Activated T-cell treated with anti-CD3 and anti-CD28 coated beads for 4 hours (primary cell): ENCODE results near the gene ESR1.
"Not testable (repeated sequence)": the region's sequence is repeated elsewhere in the genome, so short reads cannot be mapped to it uniquely, and the experiment has no call there.

Experiments
- DNase-seq: peaks from one replicate; pipeline ENCODE4 v3.0.0-alpha.2; 2020

Gene ESR1

GRCh38 chr6:151998784-151999183, 191.3 kb downstream of the ESR1 start:
- no peak for DNase-seq

DNA sequence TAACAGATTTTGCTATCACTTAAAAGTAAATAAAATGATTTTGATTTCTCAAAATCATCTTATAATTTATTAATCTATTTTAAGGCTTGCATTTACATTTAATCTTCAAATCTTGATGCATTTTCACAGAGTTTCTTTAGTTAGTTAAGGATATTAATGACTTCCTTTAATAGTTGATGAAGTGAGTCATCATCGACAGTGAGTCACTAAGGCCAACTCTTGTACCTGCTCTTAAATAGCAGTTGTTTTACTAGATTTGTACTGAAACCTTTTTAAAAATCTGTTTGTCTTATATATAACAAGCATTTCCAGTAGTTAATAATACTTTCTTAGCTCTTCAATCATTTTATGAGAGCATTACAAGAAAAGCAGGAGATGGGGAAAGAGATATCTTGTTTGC, 191.7 kb downstream of the ESR1 start:
- DNase-seq = no peak

GRCh38 chr6:152001408-152001807, 193.9 kb downstream of the ESR1 start:
- no peak for DNase-seq

- DNase-seq = no peak
These were observed 194.8 kb downstream of the ESR1 start for GRCh38 chr6:152002306-152002705.

DNA sequence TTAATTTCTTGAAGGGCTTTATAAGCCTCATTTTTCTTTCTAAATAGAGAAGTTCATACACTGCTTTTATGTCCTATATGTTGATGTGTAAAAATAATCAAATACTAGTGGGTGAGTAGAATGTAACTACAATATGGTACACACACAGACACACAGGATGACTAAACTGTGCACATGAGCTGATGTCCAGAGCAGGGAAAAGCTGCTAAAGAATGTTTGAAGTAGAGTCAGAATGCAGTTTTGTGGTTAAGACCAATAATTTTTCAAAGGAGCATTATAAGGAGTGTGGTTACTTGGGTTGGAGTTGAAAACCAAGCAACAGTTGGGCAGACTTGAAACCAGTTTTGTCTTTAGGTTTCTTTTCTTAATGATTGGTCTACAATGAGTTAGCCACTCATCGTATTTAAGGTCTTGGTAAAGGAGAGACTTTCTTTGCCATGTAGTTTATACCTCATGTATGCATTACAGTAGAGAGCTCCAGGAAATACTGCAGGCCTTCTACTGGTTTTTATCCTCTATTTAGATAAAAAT, 196.6 kb downstream of the ESR1 start:
- no peak for DNase-seq

DNA sequence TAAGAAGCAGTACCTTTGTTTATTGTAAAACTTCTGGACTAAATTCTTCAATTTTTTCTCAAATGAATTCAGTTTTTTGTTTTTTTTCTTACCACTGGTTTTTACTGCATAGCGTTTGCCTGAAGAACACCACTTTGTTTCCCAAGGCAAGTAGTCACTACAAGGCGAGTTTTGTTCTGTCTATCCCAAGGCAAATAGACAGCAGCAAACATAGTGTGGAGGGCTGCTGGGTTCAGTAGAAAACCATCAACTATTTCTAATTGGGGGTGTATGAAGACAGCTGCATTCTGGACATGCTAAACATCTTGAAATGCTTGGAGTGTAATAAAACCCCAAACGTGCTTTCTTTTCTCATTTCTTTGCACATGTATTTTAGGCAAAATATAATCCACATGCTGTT, 197.4 kb downstream of the ESR1 start:
- DNase-seq = no peak

DNA sequence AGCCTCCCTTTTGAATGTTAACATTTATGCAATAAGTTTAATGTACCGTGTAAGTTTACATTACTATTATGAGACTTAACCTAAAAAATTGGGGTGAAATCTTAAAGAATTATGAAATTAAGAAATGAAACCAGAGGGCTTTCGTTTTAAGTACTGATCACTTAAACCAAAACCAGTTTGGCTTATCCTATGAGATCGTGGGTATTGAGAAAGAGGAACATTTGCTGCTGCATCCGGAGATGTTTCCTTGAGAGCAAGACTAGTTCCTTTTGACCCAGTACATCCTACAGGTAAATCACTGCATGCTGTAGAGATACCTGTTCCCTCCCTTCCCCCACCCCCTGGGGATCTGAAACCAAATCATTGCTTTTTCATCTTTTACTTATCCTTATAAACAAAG, 201.3 kb downstream of the ESR1 start:
- DNase-seq = no peak

GRCh38 chr6:152012227-152012626, 204.7 kb downstream of the ESR1 start:
- DNase-seq = no peak

GRCh38 chr6:152018876-152019275, 211.4 kb downstream of the ESR1 start:
- DNase-seq = no peak

DNA sequence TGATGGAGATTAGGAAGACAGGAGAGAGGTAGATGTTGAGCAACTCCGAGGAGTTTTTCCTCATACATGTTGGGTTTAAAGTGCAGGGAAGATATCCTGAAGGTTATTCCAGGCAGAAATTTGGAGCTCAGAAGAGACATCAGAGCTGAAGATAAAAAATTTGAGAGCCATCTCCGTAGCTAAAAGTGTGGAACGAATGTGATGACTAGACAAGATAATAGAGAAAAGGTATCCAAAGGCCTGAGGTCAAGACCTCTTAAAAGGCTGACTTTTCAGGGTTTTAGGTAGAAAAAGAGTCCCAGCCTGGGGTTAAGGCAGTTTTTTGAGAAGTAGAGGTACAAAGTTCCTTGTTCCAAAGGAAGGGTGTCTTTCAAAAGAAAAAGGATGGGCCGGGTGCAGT, 214.8 kb downstream of the ESR1 start:
- no peak for DNase-seq

GRCh38 chr6:152023613-152024012, 216.1 kb downstream of the ESR1 start:
- no peak for DNase-seq

DNA sequence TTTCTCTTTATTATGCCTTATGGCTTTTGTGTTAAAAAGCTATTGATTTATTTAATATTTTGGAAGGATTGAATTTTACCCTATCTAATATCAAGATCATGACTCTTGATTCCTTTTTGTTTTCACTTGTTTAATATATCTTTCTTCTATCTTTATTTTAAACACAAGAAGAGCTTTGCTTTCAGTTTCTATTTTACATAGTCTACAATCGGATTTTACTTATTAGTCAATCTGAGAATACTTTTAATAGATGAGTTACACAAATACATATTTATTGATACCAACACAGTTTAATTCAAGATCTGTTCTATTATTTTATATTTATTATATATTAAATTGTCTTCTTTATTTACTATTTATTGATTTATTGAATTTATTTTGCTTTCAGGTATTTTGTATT, 218.8 kb downstream of the ESR1 start:
- DNase-seq = no peak

- DNase-seq = not testable (repeated sequence)
These were observed 219.3 kb downstream of the ESR1 start for GRCh38 chr6:152026744-152027143.

- not testable (repeated sequence) for DNase-seq
These were observed 226.3 kb downstream of the ESR1 start for GRCh38 chr6:152033765-152034164.

GRCh38 chr6:152034631-152035030, 227.1 kb downstream of the ESR1 start:
- no peak for DNase-seq

GRCh38 chr6:152046118-152046517, 238.6 kb downstream of the ESR1 start:
- no peak for DNase-seq

DNA sequence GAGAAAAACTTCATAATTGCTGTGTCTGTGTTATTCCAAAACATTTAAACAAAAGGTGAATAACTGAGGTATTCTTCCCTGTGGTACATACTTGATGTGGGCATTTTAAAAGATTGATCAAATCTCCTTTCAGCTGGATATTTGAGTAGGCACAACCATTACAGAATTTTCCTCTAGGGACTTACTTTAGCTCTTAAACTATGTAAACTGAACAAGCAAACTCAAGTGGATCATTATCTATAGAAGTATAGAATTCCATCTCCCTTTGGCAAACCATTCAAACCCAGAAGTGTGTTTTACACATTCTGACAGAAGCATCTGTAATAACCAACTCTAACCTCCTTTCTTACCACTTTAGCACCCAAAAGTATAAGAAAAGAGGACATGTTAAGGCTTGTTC, 241.4 kb downstream of the ESR1 start:
- DNase-seq = no peak

DNA sequence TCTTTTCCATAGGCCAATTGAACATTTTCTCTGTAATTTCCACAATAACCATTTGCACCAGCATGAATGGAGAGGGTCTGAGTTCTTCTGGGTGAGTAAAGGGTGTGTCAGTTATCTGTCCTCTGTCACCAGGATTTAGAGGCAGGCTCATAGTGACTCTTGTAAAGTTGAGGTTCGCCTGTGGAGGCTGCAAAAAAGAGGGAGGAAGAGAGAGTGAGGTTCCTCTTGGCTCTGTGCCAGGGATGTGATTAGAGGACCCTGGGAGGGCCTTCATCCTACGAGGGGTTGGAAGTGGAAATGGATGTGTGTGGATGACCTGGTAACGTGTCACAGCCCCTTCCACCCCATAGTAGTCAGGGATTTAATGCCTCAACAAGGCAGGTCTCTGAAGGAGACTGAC, 242.0 kb downstream of the ESR1 start:
- DNase-seq = no peak

- no peak for DNase-seq
These were observed 243.1 kb downstream of the ESR1 start for GRCh38 chr6:152050451-152051195.

DNA sequence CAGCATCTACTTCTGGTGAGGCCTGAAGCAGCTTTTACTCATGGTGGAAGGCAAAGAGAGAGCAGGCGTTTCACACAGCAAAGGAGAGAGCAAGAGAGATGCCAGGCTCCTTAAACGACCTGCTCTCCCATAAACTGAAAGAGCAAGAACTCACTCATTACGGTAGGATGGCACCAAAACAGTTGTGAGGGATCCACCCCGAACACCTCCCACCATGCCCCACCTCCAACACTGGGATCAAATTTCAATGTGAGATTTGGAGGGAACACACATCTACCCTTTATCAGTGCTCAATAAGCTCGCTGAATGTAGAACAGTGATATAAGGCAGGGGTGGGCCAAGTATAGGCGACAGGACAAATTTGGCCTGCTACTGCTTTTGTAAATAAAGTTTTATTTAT, 244.6 kb downstream of the ESR1 start:
- no peak for DNase-seq

- no peak for DNase-seq
These were observed 245.8 kb downstream of the ESR1 start for GRCh38 chr6:152053332-152053731.

DNA sequence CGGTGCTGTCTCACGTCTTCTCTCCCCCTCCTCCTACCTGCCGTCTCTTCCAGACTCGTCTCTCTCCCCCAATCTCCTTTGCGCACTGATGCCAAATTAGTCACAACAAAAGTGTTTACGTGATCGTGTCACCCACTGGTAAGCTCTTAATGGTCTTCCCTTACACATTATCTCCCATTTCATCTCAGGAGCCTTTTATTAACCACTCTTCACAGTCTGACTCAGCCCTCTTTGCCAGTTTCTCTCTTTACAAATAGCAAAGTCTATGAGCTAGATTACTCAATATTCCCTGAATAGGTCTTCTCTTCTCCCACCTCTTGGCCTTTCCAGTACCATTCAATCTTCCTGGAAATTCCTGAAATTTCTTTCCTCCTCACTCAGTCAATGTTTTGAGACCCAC, 247.0 kb downstream of the ESR1 start:
- no peak for DNase-seq

GRCh38 chr6:152055517-152055916, 248.0 kb downstream of the ESR1 start:
- DNase-seq = no peak

DNA sequence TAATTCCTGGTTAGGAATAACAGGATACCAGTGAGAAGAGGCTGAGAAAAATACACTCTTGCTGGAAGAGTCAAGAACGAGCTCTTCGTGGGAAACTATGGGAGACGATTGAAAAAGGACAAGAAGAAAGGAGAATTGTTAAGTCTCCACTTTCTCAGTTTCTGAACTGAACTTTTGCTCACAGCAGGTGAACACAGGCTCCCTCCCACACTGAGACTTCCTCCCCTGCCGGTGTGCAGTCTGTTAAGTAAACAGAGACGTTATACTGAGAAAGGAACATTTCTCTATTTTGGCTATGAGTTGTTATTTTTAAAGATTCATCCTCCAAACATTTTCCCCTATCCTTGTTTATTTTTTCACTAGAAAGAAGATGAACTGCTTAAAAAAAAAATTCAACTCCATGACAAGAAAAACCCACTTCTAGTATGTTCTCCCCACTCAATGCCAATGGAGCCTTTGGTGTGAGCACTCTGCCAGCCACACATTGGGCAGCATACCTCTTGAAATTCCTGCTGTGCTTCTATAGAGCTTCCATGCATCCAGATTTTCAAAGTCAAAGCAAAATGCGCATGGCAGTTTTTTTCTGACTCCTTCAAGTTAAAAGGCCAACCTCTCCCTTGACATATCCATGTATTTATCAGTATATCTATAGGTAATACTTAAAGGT, 250.5 kb downstream of the ESR1 start:
- no peak for DNase-seq

GRCh38 chr6:152059909-152060308, 252.4 kb downstream of the ESR1 start:
- no peak for DNase-seq
